NCI-H1436 treated with DMSO at 0.1 percent for 48 hours (cell line): ENCODE results near the gene ADM2.

Experiments
- DNase-seq: peaks from one replicate; lab custom pipeline; 2025; lab: John Stamatoyannopoulos, UW

ADM2 gene

DNA sequence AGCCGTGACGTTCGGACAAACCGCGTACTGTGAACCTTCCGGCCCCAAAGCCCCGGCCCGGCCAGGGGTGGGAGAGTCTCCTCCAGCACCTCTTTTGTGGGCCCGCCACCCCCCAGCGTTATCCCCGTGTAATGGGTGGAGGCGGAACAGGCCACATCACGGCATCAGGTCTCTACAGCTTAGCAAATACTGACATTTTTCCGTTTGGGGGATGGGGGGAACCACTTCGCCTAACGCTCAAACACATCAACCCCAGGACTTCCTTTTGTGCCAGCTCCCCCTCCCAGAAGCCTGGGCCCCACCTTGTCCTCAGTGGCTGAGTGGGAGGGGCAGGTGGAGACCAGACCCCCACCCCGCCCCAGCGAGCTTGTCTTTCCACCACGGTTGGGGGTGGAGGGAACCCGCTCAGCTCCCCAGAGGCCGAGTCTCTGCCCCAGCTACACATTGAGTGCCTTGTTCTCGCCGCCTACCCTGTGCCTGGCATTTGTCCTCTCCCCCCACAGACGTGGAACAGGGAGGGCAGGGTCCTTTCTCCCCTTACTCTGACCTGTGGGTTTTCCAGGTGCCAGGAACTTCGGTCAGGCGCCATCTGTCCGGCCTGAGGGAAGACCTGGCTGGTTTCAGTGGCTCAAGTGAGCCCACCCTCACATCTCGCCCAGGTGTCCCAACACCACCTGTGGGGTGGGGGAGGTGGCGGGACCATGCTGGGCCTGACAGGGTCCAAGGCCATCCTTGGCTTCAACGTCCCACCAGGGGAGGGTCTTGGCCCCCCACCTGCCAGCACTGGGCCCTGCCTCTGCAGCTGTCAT, 36.1 kb upstream of the ADM2 start:
- no peak for DNase-seq

DNA sequence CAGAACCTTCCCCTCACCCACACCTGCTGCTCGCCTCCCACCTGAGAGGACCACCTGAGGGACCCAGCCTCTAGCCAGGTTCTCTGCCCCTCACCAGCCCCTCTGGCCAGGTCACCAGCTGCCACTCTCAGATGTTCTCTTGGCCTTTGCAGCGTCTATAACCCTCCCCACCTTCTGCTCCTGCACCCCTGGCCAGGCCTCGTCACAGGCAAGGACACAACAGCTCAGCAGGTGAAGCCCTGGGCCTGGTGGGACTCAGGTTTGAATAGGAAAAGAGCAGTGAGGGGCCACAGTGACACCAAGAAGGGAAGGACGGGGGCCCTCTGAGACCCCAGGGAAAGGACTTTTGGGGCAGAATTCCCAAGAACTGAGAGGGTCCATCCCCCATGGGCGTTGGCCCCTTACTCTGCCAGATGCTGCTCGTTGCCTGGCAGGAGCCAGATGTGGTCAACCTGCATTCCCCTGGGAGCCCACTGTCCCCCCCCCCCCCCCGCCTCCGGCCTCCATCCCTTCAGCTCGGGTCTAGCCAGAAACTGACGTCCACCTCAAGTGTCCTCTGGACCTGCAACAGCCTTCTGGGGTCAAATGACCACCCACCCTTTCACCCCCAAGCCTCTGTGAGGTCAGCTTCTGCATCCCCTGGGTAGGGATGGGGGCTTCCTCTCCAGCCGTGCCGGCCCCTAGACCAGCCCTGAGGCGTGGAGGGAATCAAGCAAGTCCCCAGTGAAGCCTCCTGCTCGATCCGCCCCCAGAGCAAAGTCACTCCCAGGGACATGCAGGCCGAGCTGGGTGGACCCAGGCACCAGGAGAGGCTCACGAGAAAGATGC, 35.2 kb upstream of the ADM2 start:
- DNase-seq = no peak

DNA sequence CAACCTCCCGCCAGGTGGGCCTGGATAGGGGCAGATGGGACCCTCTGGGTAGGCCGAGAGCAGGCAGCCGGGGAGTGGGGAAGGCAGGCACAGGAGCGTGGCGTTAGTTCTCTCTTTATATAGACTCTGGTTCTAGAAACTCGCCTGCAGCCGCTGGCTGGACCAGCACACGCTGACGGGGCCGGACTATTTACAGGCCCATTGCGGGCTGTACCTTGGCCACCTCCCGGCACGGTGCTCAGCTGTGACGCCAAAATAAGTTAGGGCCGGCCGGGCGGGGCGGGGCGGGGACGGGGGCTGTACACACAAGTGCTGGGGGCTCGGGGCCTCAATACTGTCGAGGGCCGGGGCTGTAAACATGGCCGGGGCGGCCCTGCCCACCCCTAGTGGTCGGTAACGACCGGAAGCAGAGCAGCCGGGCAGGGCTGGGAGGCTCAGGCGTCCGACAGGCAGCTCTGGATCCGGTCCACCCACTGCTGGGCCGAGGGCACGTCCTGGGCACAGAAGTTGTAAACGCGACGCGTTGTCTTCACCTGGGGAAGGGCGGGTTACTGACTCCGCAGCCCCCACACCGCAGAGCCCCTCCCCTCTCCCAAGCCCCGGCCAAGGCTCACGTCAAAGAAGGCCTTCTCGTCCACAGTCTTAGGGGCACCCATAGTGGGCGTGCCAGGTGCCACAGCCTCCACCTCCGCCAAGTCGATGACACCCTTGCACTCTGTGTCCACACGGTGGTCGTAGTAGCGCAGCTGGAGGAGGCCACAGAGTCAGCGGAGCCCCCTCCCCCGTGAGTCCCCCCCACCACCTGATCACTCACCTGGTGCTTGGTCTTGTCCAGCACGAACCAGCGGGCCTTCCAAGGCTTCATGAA, 34.4 kb upstream of the ADM2 start:
- no peak for DNase-seq

DNA sequence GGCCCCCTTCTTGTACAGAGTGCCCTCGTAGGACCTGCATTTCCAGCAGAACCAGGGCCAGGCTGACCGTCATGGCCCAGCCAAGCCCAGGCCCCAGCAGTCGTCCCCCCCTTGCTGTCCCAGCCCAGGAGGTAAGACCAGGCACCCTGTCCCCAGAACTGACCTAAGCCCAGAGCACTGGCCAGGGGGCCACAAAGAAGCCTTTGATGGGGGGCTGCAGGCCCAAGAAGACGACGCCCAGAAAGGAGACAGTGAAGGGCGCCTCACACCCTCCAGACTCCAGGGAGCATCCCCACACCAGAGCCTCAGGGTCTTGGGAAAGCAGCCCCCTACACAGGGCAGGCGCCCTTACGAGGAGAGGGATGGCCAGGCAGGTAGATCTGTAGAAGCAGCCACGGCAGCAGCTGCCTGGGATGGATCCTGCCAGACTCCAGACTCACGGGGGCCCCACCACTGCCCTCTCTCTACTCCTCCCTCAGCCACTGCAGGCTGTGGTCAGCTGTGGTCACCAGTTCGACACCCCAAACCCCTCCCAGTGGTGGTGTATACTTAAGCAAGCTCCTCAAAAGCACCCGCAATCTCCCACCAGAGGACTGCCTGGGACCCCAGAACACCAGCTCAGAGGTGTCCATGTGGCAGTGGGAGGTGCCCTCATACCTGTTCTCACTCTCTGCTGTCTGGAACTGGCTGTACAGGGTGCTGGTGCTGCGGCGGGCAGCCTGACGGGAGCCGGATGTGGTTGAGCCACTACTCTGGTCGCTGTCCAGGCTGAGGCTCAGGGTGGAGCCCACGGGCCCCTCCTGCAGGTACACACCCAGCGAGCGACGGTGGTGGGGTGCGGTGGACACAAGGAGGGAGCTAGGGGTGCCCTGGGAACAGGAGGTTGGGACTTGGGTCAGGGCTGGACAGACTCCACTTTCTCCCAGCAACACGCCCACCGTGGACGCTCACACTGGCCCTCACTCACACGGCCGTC, 33.5 kb upstream of the ADM2 start:
- no peak for DNase-seq

DNA sequence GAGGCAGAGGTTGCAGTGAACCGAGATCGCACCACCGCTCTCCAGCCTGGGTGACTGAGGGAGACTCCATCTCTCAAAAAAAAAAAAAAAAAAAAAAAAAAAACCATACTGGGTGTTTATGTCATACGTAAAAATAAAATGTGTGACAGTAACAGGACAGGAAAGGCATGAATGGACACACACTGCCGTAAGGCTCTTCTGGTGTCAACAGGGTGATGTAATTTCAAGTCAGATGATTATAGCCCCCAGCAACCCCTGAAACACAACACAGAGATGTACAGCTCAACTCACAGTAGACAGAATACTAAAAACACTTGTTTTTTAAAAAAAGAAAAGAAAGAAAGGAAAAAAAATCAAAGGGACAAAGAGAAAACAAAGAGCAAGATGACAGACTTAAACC, 28.7 kb upstream of the ADM2 start:
- no peak for DNase-seq

DNA sequence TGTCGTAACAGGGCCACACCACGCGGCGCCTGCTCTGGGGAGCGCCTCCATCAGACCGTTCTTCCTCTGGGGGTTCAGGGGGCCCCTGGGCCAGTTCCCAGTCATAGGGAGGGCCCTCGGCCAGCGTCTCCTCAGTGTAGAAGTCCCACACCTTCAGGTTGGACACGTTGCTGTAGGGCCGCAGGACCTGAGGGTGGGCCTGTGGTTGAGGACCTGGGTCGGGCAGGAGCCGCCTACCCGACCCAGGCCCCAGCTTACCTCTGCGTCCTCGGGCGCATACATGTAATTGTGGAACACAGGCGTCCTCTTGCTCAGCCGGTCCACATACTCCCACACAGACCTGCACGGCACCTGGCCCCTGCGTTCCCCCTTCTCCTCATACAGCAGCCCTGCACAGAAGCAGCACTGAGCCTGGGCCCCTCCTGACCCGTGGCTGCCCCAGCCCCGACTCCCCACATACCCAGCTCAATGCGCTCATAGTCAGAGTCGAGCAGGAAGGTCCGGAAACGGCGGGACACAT, 26.7 kb upstream of the ADM2 start:
- no peak for DNase-seq

DNA sequence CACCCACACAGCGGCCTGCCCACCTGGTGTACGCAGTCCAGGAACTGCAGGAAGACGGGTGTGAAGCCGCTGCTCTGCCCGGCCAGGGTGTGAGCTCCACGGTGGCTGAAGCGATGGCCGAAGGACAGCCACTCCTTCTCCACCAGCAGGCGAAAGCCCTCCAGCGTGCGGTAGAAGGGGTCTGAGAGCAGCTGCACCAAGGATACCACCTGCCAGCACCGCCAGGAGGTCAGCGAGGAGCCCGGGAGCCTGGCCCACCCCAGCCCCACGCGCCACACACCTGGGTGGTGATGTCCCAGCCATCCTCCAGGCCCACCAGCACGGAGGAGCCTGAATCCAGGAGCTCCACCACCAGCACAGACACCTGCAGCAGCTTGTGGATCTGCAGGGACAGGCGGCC, 26.1 kb upstream of the ADM2 start:
- DNase-seq = no peak

DNA sequence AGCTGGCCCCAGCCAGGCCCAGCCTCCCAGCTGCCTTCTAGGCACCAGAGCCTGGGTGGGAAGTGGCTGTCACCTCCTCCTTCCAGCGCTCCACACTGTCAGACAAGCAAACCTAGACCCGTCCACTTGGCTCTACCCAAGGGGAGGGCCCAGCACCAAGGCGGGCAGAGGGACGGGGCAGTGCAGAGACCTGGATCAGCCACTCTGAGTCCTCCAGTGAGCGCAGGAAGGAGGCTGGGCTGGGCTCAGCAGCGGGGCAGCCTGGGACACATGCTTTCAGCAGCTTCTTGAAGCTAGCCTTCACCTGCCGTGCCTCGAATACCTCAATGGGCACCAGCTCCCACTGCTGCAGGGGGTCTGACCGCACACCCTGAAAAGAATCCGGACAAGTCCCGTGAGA, 25.3 kb upstream of the ADM2 start:
- DNase-seq = no peak

DNA sequence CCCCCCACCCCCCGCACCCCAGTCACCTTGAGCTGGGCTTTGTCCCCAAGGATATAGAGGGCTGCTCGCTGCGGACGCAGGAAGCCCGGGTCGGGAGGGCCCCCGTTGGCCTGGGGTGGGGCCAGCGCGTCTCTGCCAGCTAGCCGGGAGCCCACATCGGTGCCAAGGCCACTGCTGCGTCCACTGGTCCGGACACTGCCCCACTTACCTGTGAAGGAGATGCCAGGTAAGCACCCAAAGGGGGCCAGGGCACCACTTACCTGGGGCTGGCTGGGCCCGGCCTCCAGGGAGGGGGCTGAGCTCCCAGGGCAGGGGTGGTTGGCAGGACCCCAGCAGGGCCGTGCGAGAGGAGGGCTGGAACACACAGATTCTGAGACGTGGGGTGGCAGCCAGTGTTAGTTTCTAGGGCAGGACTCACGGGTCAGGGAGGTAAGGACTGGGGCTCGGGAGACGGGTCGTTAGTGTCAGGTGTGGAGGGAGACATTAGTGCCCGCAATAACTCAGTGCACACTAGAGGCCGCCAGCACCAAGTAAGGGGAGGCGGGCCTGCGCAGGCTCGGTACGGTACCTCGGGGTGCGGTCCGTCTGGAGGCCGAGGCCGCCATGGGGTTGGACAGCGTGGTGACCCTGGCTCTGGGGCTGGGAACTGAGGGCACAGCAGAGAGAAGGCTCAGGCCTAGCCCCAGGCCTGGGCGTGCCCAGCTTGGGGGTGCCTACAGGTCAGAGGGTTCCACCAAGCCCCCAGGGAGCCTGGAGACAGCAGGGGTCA, 24.7 kb upstream of the ADM2 start:
- DNase-seq = no peak

DNA sequence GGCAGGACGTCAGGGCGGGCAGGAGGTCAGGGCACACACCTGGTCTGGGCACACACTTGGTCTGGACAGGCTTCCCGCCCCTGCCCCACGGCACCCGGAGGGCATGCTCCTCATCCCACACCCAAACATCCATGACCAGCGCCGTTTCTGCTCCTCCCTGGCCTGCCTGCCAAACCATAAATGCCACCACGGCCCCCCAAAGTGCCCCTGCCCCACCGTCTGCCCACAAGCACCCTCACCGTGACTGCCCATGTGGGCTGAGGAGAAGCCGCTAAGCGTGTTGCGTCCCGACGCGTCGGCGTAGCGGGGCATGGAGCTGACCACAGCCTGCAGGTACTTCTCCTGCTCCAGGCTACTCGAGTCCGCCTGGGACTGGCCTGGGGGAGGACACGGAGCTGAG, 22.3 kb upstream of the ADM2 start:
- no peak for DNase-seq

DNA sequence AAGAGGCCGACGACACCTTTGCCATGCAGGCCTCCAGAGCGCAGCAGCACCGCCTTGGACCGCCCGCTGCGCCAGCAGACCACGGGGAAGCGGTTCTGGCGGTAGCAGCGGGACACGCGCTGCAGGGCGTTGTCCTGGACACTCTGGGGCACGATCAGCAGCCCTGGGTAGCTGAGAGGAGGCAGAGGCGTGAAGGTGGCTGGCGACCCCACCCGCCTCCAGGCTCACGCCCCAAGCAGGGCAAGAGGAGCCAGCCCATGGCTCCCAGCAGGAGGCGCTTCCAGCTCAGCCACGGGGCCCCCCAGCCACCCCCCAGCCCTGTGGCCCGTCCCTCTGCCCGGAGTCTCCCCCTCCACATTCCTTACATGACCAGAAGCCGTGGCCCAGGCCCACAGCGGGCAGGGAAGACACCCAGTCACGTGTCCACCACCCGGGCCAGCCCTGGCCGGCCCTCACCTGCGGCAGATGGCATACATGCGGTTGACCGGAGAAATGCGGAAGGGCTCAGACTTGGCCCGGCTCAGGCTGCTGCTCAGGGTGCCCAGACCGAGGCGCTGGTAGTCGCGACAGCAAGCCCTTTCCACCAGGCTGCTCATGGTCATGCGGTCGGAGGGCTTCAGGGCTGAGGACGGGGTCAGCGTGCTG, 21.7 kb upstream of the ADM2 start:
- no peak for DNase-seq

DNA sequence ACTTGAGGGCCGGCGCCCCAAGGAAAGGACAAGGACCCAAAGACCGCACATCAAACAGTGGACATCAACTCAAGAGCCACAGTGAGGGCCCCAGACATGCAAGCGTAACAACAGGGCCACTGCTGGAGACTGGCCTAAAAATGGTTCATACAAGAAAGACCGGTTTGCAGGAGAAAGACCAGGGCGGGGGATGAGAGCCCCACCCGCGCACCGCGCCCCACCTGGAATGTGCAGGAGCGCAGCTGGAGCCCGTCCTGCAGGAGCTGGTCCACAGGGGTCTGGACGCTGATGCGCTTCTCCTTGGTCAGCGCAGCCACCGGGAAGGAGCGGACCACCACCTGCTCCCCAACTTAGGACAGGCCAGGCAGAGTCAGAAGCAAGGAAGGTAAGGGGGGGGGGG, 20.4 kb upstream of the ADM2 start:
- no peak for DNase-seq

DNA sequence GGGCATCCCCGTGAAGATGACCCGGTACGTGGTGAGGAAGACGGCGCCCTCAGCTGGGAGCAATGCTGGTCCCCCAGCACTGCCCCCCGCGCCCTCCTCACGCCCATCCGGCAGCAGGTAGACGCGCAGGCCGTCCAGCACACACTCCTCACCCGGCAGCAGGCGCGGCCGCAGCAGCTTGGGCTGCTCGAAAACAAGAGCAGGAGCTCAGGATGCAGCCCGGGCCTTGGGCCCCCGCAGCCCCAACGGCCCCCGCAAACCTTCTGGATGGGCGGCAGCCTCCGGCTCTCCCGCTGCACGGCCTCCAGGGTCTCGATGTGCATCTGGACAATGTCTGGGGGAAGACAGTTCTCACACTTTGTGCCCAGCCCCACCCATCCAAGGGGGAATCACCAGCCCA, 19.8 kb upstream of the ADM2 start:
- no peak for DNase-seq

DNA sequence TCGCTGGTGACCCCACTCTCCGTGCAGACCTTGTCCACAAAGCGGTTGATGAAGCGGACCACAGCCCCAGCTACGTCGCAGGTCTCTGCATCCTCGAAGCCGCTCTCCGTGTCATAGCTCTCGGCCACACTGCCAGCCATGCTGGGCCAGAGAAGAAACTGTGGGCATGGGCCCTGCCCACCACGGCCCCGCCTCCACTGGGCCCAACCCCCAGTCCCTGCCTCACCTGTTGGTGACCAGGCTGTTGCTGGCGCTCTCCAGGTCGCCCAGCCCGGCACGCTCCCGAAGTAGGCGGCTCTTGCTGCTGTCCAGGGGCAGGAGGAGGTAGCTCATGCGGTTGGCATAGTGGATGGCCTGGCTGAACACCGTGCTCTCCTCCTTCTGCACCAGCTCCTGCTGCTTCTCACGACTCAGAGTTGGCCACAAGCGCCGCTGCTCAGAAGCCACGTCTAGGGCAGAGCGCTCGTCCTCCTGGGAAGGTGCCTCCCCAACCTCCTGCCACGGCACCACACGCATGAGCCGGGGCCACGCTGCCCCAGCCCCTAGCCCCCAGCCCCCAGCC, 19.3 kb upstream of the ADM2 start:
- no peak for DNase-seq

DNA sequence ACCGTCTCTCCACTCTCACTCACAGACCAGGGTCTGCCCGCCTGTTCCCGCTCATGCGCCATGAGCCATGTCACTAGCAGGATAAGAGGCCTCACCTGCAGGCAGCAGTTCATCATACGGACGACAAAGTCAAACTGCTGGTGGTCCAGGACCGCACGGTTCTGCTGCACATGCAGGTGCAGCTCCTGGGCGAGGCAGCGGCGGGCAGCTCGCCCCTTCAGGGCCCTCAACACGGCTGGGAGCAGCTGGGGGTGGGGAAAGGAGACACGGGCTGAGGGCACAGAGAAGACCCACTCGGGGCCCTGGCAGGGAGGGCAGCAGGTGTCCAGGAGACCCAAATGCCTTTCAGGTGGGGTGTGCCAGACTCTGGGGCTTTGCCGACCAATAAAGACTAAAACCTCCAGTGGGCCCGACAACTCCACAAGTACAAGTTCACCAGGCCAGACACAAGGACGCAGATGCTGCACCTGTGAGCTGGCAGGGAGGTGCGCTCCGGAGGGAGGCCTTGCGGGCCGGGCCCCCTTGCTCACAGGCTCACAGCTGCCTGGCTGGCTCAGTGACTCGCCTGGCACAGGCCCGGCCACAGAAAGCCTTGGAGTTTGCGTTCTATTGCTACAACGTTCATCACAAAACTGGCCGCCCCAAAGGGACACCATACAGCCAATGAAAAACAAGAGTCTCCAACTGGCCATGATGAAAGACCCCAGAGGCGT, 18.0 kb upstream of the ADM2 start:
- no peak for DNase-seq

DNA sequence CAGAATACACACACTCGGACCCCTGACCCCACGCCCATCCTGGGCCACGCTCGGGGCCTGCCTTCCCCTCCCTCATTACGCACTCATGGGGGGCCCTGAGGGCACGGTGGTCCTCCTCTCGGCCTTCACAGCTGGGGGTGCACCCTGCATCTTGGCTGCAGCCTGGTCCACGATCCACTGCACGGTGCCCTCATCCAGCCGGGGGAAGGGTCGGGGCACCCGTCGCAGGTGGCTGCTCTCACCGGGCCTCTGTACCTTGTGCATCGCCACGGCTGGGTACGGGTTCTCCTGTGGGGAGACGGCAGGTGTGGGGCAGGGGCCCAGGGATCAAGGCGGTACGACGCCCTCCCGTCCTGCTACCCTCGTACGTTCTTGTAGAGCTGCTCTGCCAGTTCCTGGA, 16.9 kb upstream of the ADM2 start:
- no peak for DNase-seq

DNA sequence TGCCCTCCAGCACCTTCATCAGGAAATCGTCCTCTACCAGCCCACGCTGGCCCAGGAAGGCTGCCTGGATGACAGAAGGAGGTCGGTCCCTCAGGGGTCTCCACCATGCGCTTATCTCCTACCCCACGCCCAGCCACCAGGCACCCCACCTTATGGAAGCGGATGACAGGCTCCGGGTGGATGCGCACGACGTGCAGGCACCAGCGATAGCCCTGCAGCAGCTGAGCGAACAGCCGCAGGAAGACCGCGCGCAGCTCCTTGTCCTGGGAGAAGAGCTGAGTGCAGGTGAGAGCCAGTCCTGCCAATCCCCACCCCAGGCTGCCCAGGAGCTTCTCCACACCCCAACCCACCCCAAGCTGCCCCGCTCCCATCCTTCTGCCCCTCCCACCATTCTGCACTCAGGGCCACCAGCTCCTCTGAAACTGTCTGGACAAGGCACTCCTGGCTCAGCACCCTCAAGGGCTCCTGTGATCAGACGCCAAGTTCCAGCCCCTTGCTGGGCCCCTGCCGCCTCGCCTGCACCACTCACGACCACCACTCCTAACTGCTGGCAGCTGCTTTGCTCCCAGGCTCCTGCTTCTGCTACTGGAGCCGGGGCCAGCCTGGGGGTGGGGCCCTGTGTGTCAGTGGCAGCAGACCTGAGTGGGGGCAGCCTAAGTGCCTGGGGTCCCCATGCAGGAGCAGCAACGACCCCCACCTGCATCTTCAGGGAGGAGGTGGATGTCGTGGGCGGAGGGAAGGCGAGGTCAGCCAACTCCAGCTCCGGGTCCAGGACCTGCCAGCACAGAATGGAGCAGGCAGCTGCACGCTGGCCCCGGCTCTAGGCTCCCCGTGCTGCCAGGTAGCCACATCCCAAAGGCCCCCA, 16.0 kb upstream of the ADM2 start:
- DNase-seq = no peak

DNA sequence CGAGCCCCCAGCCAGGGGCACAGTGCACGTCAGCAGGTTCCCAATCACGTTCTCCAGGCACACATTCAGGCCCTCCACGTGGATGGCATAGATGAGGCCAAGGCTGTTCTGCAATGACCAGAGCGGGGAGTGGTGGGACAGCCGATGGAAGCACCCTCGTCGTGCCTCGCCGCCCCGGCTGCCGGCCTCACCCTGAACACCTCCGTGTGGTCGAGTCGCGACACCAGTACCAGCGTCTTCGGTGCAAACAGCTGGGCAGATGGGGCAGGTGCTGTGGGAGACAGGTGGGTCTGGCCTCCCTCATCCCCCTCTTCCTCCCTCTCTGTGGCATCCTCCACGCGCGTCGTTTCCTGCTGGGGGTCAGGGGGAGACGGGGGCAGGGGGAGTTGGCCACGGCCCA, 14.0 kb upstream of the ADM2 start:
- no peak for DNase-seq
